GM19324 (cell line): ENCODE results near the gene TAS2R19.
"Not testable (repeated sequence)": the region's sequence is repeated elsewhere in the genome, so short reads cannot be mapped to it uniquely, and the experiment has no call there.

Experiments
- ATAC-seq: cut with Tn5 transposase; IDR thresholded peaks from one replicate; pipeline ENCODE4 v1.9.1; 2021; ENCODE audit warnings: mild to moderate bottlenecking, moderate library complexity; ENCODE audit not compliant: unreplicated experiment, low FRiP score

TAS2R19 gene

GRCh38 chr12:11022520-11022919, at the start of gene TAS2R19:
Gene TAS2R19, minus strand, starts transcription at chr12:11022620. Its CDS starts 49 bp downstream, at chr12:11022571.
- no peak for ATAC-seq

GRCh38 chr12:11071414-11071813, 49.0 kb upstream of the TAS2R19 start:
- ATAC-seq = no peak

GRCh38 chr12:11070999-11071398, 48.6 kb upstream of the TAS2R19 start:
- no peak for ATAC-seq

GRCh38 chr12:11069854-11070365, 47.5 kb upstream of the TAS2R19 start:
- ATAC-seq = no peak

- no peak for ATAC-seq
These were observed 45.1 kb upstream of the TAS2R19 start for GRCh38 chr12:11067514-11067913.

- ATAC-seq = not testable (repeated sequence)
These were observed 39.8 kb upstream of the TAS2R19 start, which contains the start of gene TAS2R46 for GRCh38 chr12:11062194-11062593. Gene TAS2R46, minus strand, starts transcription at chr12:11062294. Its CDS starts 0 bp downstream, at chr12:11062294.

- ATAC-seq = no peak
These were observed 37.4 kb upstream of the TAS2R19 start for GRCh38 chr12:11059784-11060183.

GRCh38 chr12:11059041-11059440, 36.6 kb upstream of the TAS2R19 start:
- no peak for ATAC-seq

- no peak for ATAC-seq
These were observed 32.9 kb upstream of the TAS2R19 start for GRCh38 chr12:11055306-11055705.

- ATAC-seq = not testable (repeated sequence)
These were observed 27.5 kb upstream of the TAS2R19 start for GRCh38 chr12:11049806-11050531.

GRCh38 chr12:11041366-11041765, 18.9 kb upstream of the TAS2R19 start:
- ATAC-seq = not testable (repeated sequence)

GRCh38 chr12:11040162-11040561, 17.7 kb upstream of the TAS2R19 start:
- ATAC-seq = no peak

- no peak for ATAC-seq
These were observed 16.8 kb upstream of the TAS2R19 start for GRCh38 chr12:11039171-11039570.

- not testable (repeated sequence) for ATAC-seq
These were observed 11.5 kb upstream of the TAS2R19 start for GRCh38 chr12:11033959-11034358.

- ATAC-seq = no peak
These were observed 8.9 kb upstream of the TAS2R19 start, which contains the start of gene TAS2R31 for GRCh38 chr12:11031307-11031706. Gene TAS2R31, minus strand, starts transcription at chr12:11031407. Its CDS starts 72 bp downstream, at chr12:11031335.

- ATAC-seq = no peak
These were observed 3.7 kb upstream of the TAS2R19 start for GRCh38 chr12:11026118-11026517.

- ATAC-seq = no peak
These were observed 967 bp upstream of the TAS2R19 start for GRCh38 chr12:11023387-11023786.

GRCh38 chr12:11016937-11017336, 5.5 kb downstream of the TAS2R19 start:
- no peak for ATAC-seq

- ATAC-seq = no peak
These were observed 6.5 kb downstream of the TAS2R19 start for GRCh38 chr12:11015775-11016430.

- no peak for ATAC-seq
These were observed 8.2 kb downstream of the TAS2R19 start for GRCh38 chr12:11014234-11014633.

GRCh38 chr12:11007608-11008007, 14.8 kb downstream of the TAS2R19 start:
- no peak for ATAC-seq
